Activated T-cell treated with anti-CD3 and anti-CD28 coated beads, Interleukin-2, amount 50 U/mL, for 48 hours (primary cell): ENCODE data around the gene OR51A7.
"Not testable (repeated sequence)": the region's sequence is repeated elsewhere in the genome, so short reads cannot be mapped to it uniquely, and the experiment has no call there.

Source experiments
- DNase-seq, 2 experiments: peaks; one replicate each; pipeline ENCODE4 v3.0.0-alpha.2; 2020

The OR51A7 gene, protein sequence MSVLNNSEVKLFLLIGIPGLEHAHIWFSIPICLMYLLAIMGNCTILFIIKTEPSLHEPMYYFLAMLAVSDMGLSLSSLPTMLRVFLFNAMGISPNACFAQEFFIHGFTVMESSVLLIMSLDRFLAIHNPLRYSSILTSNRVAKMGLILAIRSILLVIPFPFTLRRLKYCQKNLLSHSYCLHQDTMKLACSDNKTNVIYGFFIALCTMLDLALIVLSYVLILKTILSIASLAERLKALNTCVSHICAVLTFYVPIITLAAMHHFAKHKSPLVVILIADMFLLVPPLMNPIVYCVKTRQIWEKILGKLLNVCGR

DNA sequence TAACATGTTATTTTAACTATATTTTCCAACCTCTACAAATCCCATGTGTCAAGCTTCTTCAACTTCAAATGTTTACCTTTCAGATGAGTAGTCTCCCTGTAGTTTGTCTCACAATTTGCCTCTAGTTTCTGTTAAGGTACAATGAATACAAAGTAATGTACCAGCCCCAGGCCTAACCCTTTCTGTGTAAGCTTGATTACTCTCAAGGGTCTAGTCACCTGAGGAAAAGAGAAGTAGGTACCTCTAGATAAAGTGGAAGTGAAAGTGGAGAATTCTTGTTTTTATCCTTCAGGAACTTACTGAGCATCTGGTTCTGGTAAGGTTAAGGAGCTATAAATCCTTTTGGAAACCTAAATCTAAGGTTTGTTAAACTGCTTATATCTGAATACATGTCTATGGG, at the start of gene OR51A7:
Gene OR51A7 (plus strand): TSS at position 300 of the 400 bp plus-strand sequence. CDS start 3,587 bp downstream, outside the sequence.
- DNase-seq = no peak

DNA sequence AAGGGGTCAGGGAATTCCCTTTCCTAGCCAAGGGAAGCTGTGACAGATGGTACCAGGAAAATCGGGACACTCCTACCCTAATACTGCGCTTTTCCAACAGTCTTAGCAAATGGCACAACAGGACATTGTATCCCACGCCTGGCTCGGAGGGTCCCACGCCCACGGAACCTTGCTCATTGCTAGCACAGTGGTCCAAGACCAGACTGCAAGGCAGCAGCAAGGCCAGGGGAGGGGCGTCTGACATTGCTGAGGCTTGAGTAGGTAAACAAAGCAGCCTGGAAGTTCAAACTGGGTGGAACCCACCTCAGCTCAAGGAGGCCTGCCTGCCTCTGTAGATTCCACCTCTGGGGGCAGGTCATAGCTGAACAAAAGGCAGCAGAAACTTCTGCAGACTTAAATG, 49.3 kb upstream of the OR51A7 start:
- DNase-seq = not testable (repeated sequence)

DNA sequence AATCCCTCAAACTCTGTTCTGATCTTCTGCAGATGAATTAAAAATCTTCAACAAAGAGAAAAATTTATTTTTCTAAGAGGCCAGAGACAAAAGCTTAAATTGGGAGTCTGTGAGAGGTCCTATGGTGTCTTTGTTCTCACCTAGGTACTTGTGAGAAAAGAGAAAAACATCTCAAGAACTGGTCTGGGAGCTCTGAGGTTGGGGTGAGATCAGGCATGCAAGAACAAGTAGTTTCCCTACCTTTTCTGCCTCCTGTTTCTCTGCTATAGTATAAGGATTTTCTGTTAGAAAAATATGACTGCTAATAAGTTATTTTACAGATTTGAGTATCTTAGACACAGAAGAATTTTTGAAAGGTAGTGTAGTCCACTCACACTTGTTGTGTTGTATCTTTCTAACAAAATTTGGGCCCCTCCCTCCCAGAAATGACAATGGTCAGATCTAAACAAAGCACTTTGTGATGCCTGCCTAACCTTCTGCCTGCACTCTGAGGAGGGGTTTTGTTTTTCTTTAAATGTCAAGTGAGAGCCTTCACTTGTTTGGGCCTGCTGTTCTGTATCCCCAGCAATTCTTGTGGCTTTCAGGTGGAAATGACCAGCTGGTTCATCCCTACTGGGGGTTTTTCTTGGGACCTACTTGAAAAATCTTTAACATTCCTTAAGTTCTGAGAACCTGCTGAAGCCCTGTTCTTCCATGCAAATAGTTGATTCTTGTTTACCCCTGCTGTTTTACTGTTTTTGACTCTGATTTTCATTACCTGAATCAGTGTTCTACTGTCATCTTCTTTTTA, 40.9 kb upstream of the OR51A7 start:
- DNase-seq = no peak

DNA sequence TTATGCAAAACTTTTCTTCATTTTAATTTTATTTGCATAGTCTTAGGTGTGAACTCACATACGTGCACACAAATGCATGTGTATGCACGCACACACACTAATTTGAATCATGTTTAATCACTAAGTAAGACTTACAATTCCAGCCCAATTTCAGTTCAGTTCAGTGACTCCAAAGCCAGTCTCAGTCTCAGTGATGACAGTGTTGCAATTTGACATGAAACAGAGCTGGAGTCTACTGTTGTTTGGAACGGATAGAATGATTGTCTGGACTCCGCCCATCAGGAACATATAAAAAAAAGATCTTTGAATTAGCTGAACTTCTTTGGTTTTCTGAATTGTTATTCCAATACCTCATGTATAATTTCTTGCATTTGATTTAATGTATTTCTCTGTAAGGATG, 39.7 kb upstream of the OR51A7 start:
- DNase-seq = no peak

DNA sequence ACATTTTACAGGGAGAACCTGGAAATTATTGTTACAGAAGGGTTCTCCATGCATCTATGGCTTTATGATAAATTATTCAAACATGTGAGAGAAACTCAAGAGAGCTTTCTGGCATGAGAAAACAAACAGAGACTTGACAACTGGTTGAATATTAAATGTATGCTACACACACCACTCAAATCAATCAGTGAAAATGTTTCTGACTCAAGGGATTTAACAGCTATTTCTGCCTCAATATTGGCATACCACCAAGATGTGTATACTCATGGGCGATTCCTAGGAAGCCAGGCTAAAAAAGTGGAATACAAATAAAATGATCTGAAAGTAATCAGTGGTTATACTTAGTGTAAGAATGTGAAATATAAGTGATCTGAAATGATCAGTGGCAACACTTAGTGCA, 37.7 kb upstream of the OR51A7 start:
- DNase-seq = no peak

DNA sequence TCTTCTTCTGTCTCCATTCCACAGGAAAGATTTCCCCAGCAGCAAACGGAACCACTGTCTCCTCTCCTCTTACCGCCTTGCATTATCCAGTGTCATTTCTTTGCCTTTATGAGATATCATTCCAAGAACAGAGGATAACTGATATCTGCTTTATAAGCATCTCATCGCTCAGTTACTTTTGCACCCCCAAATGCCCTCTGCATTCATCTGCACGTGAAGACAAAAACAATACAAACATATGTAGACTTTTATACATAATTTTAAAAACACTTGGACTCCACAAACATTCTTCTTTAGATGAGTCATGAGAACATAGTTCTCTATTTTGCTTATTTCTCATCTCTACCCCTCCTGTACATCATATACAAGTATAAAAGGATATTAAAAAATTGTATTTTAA, 22.4 kb upstream of the OR51A7 start:
- no peak for DNase-seq

DNA sequence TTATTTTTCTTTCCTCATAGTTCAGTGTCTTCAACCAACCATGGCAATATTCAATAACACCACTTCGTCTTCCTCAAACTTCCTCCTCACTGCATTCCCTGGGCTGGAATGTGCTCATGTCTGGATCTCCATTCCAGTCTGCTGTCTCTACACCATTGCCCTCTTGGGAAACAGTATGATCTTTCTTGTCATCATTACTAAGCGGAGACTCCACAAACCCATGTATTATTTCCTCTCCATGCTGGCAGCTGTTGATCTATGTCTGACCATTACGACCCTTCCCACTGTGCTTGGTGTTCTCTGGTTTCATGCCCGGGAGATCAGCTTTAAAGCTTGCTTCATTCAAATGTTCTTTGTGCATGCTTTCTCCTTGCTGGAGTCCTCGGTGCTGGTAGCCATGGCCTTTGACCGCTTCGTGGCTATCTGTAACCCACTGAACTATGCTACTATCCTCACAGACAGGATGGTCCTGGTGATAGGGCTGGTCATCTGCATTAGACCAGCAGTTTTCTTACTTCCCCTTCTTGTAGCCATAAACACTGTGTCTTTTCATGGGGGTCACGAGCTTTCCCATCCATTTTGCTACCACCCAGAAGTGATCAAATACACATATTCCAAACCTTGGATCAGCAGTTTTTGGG, 21.6 kb upstream of the OR51A7 start, which contains the start of gene OR51T1:
Gene OR51T1 (plus strand): TSS at position 41 of the 641 bp plus-strand sequence. CDS start 0 bp downstream, at position 41.
- DNase-seq = no peak

DNA sequence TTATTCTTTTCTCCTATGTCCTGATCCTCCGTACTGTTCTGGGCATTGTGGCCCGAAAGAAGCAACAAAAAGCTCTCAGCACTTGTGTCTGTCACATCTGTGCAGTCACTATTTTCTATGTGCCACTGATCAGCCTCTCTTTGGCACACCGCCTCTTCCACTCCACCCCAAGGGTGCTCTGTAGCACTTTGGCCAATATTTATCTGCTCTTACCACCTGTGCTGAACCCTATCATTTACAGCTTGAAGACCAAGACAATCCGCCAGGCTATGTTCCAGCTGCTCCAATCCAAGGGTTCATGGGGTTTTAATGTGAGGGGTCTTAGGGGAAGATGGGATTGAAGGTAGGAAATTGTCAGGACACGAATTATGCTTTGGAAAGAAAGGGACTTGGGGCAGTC, 21.0 kb upstream of the OR51A7 start:
- DNase-seq = no peak

DNA sequence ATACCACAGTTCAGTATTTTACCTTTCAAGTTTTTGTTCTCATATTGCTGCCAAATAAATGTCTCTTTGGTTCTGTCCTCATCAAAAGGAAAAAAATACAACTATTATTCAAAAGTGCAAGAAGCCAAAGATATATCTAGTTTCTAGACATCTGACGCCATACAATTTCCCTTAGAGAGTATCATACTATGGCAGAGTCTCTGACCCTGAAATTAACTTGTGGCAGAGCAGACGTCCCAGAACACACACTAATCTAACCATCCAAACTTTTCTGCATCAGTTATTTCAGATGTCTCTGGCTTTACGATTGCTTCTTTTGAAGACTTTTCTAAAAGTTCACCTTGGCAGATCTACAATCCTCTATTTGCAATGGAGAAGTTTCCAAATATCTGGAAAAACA, 19.2 kb upstream of the OR51A7 start:
- no peak for DNase-seq

DNA sequence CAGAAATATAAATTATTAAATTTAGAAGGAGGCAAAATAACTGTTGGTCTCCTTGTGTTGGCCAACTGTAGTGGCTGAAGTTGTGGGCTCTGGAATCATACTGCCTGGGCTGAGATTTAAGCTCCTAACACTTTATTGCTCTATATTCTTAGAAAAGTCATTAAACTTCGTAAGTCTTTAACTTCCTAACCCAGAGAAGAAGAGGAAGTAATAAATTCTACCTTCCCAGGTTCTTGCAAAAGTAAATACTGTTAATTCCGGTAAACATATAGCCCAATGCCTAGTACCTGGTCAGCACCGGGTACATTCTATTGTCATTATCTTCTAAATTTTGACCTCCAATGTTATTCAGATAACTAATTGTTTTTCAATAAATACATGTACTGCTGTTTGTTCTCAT, 17.4 kb upstream of the OR51A7 start:
- no peak for DNase-seq

DNA sequence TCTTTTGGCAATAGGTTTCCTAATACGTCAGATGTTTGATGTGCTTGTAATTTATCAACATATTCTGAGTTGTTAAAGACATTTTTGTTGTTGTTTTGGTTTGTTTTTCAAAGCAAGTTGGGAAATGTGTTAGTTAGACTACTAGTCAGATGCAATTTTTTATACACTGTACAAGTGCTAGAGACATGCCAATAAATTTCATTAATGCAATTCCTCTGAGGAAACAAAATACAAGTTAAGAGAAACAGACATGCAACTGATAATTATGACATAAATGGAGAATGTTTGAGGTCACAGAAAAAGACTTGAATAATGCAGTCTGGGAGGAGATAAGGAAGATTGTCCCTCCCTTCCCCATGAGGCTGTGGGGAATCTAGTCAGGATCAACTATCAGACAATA, 16.0 kb upstream of the OR51A7 start:
- no peak for DNase-seq

DNA sequence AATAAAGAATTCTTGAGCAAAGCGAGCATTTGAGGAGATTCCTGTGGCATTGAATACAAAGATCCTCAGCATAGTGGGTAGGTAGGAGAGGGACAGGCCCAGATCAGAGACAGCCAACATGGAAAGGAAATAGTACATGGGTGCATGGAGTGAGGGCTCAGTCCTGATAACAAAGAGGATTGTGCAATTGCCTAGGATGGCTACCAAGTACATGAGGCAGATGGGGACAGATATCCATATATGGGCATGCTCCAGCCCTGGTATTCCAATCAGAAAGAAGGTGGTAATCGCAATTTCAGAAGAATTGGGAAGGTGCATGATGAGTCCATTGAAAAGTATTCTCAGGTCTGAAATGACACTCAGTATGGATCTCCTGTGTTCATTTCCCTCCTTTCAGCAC, 13.3 kb upstream of the OR51A7 start:
- DNase-seq = no peak

DNA sequence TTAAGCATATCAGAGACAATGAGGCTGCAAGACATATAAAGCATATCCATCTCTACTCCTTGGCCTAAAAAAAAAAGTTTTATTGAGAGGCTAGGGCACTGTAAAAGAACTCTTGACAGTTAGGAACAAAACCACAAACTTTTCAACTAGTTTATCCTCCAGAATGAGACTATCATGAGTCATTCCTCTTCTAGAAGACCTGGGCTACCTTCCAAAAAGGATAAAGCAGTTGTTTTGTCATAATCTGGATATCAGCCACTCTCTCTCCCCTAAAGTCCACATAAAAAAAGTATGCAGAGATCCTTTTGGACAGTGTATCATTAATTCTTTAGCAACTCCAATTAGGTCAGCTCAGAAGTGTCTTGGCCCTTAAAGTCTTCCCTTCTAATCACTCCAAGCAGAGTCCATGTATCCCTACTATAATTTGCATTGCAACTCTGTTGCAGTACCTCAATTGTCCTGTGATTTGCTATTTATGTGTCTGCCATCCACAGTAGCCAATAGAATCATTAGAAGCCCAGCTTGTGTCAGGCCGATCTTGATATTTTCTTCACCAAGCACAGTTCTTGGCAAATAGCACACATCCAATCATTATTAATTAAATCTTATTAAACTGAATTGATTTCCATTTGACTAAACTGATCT, 11.5 kb upstream of the OR51A7 start:
- no peak for DNase-seq

DNA sequence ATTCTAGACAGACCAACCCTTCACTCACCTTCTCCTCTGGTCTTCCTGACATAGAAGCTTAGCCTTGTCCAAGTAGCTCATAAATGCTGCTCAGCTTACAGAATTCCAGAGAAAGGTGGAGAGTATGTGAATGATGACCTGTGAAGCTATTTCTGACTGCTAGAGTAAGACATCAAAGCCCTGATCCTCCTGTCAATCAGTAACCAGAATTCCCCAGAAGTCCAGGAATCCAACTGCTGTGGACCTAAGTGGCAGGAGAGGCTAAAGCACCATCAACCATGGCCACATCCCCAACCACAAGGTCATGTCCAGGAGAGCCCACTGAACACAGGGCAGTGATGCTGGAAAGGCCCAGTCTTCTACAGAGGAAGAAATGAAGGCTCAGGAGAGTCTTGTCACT, 13.0 kb downstream of the OR51A7 start:
- DNase-seq = no peak

DNA sequence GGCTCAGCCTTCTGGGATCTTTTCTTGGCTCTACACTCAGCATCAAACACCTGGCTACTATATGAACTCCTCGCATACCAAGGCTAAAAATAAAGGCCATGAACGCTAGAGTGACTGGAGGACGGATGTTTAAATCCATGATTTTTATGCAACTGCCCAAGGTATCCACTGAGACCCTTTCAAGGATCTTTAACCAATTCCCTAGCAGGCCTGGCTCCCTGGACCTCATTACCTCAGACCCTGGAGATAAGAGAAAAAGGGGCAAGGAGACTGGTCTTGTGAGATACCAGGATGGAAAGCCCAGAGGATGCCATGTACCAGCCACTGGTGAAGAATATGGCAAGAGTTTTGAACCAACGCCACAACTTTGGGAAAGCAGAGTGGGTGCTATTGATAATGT, 15.7 kb downstream of the OR51A7 start, which contains the start of gene OR51G2:
Gene OR51G2 (minus strand): TSS at position 101 of the 400 bp plus-strand sequence. CDS start 3,687 bp downstream, outside the sequence.
- no peak for DNase-seq

DNA sequence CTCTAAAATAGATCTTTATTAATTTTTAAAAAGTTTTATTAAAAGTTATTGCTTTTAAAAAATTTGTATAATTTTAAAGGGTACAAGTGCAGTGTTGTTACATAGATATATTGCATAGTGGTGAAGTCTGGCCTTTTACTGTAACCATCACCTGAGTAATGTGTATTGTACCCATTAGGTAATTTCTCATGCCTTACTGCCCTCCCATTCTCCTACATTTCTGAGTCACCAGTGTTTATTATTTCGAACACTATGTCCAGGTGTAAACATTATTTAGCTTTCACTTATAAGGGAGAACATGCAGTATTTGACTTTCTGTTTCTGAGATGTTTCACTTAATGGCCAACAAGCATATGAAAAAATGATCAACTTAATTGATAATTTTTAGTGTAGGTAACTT, 18.2 kb downstream of the OR51A7 start:
- no peak for DNase-seq

DNA sequence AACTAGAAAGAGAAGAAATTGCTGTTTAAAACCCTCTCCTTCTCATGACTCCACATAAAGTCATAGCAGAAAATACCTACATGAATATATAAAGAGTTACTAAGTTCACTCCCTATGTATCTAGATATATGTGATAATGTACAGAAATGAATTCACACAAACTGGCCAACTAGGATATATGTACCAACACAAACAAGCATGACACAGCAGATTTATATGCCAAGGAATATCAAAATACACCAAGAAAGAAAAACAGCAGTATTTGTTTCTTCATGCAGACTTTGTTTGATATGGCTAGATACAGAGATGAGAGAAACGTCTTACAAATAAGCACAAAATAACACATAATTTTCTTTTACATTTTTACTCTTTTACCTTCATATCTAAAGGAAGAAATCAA, 18.7 kb downstream of the OR51A7 start:
- DNase-seq = no peak

DNA sequence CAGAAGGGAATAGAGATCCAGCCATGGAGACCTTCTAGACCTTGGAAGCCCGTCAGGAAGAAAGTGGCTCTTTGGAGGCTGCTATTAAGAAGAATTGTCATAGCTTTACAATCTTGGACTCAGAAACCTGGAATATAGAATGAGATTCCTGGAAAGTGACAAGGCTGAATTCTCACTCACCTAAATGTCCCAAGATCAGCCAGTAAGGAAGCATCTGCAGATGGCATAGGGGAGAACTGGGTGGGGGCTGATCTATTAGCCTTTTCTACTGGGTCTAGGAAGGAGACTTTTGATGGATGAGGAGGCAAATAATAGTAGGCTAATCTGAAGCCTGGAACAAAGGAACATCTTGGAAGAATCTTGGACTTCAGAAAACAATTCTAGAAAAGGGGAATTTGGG, 20.7 kb downstream of the OR51A7 start, which contains the start of gene OR51G1:
Gene OR51G1 (minus strand): TSS at position 101 of the 400 bp plus-strand sequence. CDS start 0 bp downstream, at position 101.
- DNase-seq = no peak

DNA sequence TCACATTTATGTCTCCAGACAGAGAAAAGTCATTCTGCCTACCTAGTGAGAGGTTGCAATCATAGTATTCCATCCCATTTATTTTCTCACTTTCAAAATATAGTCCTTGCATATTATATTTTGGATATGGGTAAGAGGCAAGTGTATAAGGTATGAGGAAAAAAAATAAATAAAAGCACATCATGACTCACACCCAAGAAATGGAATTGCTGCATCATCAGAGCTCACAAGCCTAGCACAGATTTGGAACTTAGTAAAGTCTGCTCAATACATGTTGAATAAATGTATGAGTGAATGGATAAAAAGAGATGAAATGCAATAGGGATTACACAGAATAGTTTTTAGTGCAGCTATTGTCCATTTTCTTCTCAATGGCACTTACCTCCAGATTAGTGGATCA, 23.0 kb downstream of the OR51A7 start:
- no peak for DNase-seq

DNA sequence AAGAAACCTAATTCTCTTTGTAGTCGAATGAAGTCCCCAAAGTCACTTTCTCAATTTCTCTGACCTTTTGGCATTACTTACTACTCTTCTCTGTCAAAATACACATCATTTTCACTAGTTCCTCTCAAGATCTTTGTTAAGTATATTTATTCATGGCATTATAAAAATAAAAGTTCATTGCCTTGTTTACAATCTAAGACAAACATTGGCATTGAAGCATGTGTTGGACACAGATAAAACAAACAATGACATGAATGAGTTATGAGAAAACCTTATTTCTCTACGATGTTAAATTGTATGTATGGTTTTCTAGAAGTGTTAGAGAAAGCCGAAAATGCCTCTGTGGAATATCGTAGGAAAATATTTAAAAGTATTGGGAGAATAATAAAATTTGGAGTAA, 29.2 kb downstream of the OR51A7 start:
- DNase-seq = no peak

DNA sequence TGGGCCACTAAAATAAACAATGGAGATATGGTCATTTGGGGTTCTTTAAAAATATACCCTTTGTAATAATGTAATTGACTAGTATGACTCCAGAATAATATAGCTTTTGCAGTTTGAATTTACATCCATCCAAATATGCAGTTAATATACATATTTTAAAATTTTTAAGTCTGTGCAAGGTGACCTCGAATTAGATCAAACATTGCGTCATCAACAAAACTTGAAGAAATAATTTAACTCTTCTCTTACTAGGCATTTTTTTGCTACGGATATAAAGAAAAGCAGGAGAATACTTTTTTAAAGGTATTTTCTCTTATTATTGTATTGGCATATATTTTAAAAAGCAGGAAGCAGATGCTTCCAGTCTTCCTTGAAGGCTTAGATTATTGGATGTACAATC, 33.2 kb downstream of the OR51A7 start:
- DNase-seq = no peak

DNA sequence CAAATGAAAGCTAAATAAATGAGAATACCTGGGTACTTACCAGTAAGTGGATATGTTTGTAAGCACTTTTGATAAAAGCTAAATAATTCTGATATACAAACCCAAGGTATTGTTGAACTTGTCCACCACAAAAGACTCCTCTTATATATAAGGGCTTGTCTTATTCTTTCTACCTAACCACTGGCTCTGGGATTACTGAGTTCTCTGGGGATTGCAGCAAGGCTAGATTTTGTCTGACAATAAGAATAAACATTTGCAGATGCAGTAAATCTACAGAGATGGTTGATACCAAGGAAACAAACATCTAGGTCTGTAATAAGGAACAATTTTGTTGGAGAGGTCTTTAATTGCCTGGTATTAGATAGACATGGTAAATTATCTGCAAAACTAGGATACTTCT, 43.9 kb downstream of the OR51A7 start, which contains the start of gene OR51A4:
Gene OR51A4 (minus strand): TSS at position 101 of the 400 bp plus-strand sequence. CDS start 505 bp downstream, outside the sequence.
- DNase-seq = no peak

DNA sequence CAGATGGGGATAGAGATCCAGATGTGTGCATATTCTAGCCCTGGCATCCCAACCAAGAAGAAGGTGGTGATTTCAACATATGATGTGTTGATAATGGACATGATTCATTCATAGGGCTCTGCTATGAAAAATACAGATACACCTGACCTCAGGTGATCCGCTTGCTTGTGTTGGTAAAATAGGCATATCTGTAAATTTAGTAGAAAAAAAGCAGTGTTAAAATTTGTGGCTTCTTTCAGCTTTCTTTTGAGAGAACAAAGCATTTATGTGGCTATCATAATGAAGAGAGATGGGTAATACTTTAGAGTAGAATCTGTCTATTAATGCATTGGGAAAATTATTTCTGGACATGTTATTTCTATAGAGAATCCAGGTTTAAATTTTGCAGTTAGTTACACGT, 52.0 kb downstream of the OR51A7 start, which contains the start of gene OR51A2:
Gene OR51A2 (minus strand): TSS at position 101 of the 400 bp plus-strand sequence. CDS start 0 bp downstream, at position 101.
- DNase-seq = not testable (repeated sequence)
